GM21447 (cell line): ENCODE measurements around the gene ZNF169.
"Not testable (repeated sequence)": the region's sequence is repeated elsewhere in the genome, so short reads cannot be mapped to it uniquely, and the experiment has no call there.

Experiments
- ATAC-seq: cut with Tn5 transposase; IDR thresholded peaks from one replicate; pipeline ENCODE4 v1.9.1; 2021; ENCODE audit not compliant: unreplicated experiment

The ZNF169 gene

DNA sequence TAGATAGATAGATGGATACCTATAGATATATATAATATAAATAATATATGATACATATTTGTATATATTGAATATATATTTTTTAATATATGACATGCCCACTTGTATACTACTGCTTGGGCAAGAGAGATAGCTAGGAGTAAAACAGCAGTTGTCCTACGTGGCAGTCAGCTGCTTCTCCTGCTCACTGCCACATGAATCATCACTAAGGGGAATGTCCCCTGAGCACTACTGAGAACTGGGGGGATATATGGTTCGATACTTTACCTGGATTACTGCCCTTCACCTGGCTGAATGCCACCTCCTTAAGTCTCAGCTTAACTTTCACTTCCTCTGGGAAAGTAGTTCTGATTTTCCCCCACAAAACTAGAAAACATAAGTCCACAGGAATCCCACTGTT, 82.6 kb downstream of the ZNF169 start:
- ATAC-seq, result not testable (repeated sequence)

DNA sequence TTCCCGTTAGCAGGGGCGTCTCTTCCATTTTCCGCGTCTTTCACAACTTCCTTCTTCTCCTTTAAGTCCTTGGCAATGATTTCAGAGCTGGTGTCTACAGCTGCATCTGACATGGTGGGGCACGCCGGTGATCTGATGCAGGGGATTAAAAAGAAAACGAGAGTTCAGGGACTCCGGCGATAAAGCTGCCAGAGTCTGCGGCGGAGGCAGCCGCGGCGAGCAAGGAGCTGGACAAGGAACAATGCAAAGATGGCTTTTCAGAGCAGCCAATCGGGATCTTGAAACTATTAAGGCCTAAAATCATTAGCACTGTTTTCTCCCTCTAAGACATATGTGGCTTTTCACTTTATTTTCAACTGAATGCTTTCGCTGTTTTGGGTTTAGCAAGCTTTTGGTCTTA, 88.4 kb downstream of the ZNF169 start:
- ATAC-seq, result not testable (repeated sequence)

DNA sequence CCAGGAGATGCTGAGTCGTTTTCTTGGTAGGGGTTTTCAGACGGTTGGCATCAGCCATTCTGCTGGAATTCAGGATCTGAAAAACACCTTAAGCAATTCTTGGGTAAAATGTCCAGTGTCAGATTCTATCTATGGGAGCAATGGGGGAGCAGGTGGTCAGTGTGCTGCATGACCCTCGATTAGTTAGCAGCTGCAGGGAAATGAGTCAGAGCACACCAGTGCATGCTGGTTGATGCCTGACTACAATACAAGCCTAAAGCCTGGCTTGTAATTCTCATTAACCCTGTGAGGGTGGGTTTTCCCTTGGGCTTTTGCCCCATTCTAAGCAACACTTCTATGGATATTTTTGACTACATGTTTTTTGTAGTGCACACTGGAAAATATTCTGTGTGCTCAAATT, 89.7 kb downstream of the ZNF169 start:
- not testable (repeated sequence) for ATAC-seq
